H9 (cell line): ENCODE data around the gene TAS2R1. TPM values are rescaled to one million over a fixed set of nuclear protein-coding genes. Genes with fewer than 3 reads are reported as not detected.

Source experiments
- DNase-seq: peaks from one replicate; pipeline ENCODE4 v3.0.0-alpha.2; 2017
- H2AFZ ChIP-seq: one replicate; pipeline ENCODE4 v1.6.1; 2013; ENCODE audit warnings: mild to moderate bottlenecking, low read length, control low read depth, moderate library complexity
- H2AK5ac ChIP-seq: 2 replicates; pipeline ENCODE4 v1.6.1; 2013; ENCODE audit warnings: low read length, control low read depth, mixed read lengths; ENCODE audit not compliant: insufficient read length
- H2BK120ac ChIP-seq: one replicate; pipeline ENCODE4 v1.6.1; 2013; ENCODE audit warnings: low read depth, mild to moderate bottlenecking, low read length, control low read depth, inconsistent platforms; ENCODE audit not compliant: poor library complexity, severe bottlenecking
- H2BK12ac ChIP-seq: 2 replicates; pipeline ENCODE4 v1.6.1; 2013; ENCODE audit warnings: low read length, control low read depth, mixed read lengths, low read depth; ENCODE audit not compliant: insufficient read length
- H2BK15ac ChIP-seq: 2 replicates; pipeline ENCODE4 v1.6.1; 2013; ENCODE audit warnings: low read depth, low read length, control low read depth
- H2BK20ac ChIP-seq: one replicate; pipeline ENCODE4 v1.6.1; 2013; ENCODE audit warnings: low read depth, mild to moderate bottlenecking, low read length, control low read depth, inconsistent platforms; ENCODE audit not compliant: poor library complexity, severe bottlenecking
- H2BK5ac ChIP-seq: 2 replicates; pipeline ENCODE4 v1.6.1; 2013; ENCODE audit warnings: low read length, control low read depth, mixed read lengths; ENCODE audit not compliant: insufficient read length
- H3K14ac ChIP-seq: 2 replicates; pipeline ENCODE4 v1.6.1; 2013; ENCODE audit warnings: low read length, control low read depth; ENCODE audit not compliant: insufficient read depth
- H3K18ac ChIP-seq: 2 replicates; pipeline ENCODE4 v1.6.1; 2013; ENCODE audit warnings: low read depth, mild to moderate bottlenecking, mixed read lengths, low read length, control low read depth; ENCODE audit not compliant: insufficient read length
- H3K23ac ChIP-seq: 2 replicates; pipeline ENCODE4 v1.6.1; 2013; ENCODE audit warnings: low read length, control low read depth, mixed read lengths, low read depth; ENCODE audit not compliant: insufficient read length
- H3K23me2 ChIP-seq: 2 replicates; pipeline ENCODE4 v1.6.1; 2013; ENCODE audit warnings: low read depth, mild to moderate bottlenecking, mixed read lengths, low read length, control low read depth; ENCODE audit not compliant: insufficient read length, poor library complexity, severe bottlenecking
- H3K27ac ChIP-seq: 2 replicates; pipeline ENCODE4 v1.5.1; 2013; ENCODE audit warnings: low read length, control low read depth, mixed read lengths, low read depth; ENCODE audit not compliant: insufficient read length
- H3K27me3 ChIP-seq: 2 replicates; pipeline ENCODE4 v1.6.1; 2013; ENCODE audit warnings: low read length, control low read depth, inconsistent platforms; ENCODE audit not compliant: insufficient read depth
- H3K4ac ChIP-seq: 2 replicates; pipeline ENCODE4 v1.6.1; 2013; ENCODE audit warnings: low read depth, mild to moderate bottlenecking, control low read depth, inconsistent platforms, low read length, moderate library complexity
- H3K4me1 ChIP-seq: 2 replicates; pipeline ENCODE4 v1.6.1; 2013; ENCODE audit warnings: low read length, control low read depth, inconsistent platforms; ENCODE audit not compliant: insufficient read depth
- H3K4me2 ChIP-seq: 2 replicates; pipeline ENCODE4 v1.6.1; 2013; ENCODE audit warnings: low read length, control low read depth, mixed read lengths; ENCODE audit not compliant: insufficient read length, insufficient read depth
- H3K56ac ChIP-seq: 2 replicates; pipeline ENCODE4 v1.6.1; 2013; ENCODE audit warnings: low read depth, mild to moderate bottlenecking, mixed read lengths, low read length, control low read depth; ENCODE audit not compliant: insufficient read length
- H3K79me1 ChIP-seq: 2 replicates; pipeline ENCODE4 v1.6.1; 2013; ENCODE audit warnings: low read depth, mild to moderate bottlenecking, moderate library complexity, low read length, control low read depth, inconsistent platforms; ENCODE audit not compliant: insufficient read depth, poor library complexity, severe bottlenecking
- H3K79me2 ChIP-seq: 2 replicates; pipeline ENCODE4 v1.6.1; 2013; ENCODE audit warnings: low read length, control low read depth, inconsistent platforms; ENCODE audit not compliant: insufficient read depth
- H3K9ac ChIP-seq: 2 replicates; pipeline ENCODE4 v1.6.1; 2013; ENCODE audit warnings: low read length, control low read depth, mixed read lengths; ENCODE audit not compliant: insufficient read length; ENCODE audit errors: extremely low read depth
- H3K9me3 ChIP-seq: one replicate; pipeline ENCODE4 v1.6.1; 2013; ENCODE audit warnings: low read depth, low read length, inconsistent platforms; ENCODE audit not compliant: control insufficient read depth
- H3T11ph ChIP-seq: one replicate; pipeline ENCODE4 v1.6.1; 2013; ENCODE audit warnings: mild to moderate bottlenecking, low read length, control low read depth, inconsistent platforms
- H4K20me1 ChIP-seq: one replicate; pipeline ENCODE4 v1.6.1; 2013; ENCODE audit not compliant: control insufficient read depth, insufficient read length, insufficient read depth
- H4K5ac ChIP-seq: 2 replicates; pipeline ENCODE4 v1.6.1; 2013; ENCODE audit warnings: low read depth, mild to moderate bottlenecking, mixed read lengths, low read length, control low read depth; ENCODE audit not compliant: insufficient read length
- H4K8ac ChIP-seq: replicated peaks from 2 replicates; pipeline ENCODE4 v1.6.1; 2013; ENCODE audit warnings: low read length, control low read depth, mixed read lengths, low read depth; ENCODE audit not compliant: insufficient read length
- H4K91ac ChIP-seq: 2 replicates; pipeline ENCODE4 v1.6.1; 2013; ENCODE audit warnings: low read depth, mild to moderate bottlenecking, moderate library complexity, mixed read lengths, low read length, control low read depth; ENCODE audit not compliant: insufficient read length
- H3K27ac Mint-ChIP-seq, 3 experiments: 2 replicates in 2 of 3; 3 replicates in 1 of 3; pipeline ENCODE4 v1.8.0; 2020 to 2021; ENCODE audit warnings: mixed read lengths in 3 of 3, mild to moderate bottlenecking in 1 of 3, moderate library complexity in 1 of 3
- H3K27me3 Mint-ChIP-seq: 2 replicates; pipeline ENCODE4 v1.8.0; 2021; ENCODE audit warnings: low read depth, mild to moderate bottlenecking, moderate library complexity, mixed read lengths
- H3K36me3 Mint-ChIP-seq, 3 experiments: 2 replicates in 2 of 3; 3 replicates in 1 of 3; pipeline ENCODE4 v1.8.0; 2020 to 2021; ENCODE audit warnings: low read depth in 3 of 3, mixed read lengths in 3 of 3; ENCODE audit not compliant: insufficient read depth in 1 of 3
- H3K4me1 Mint-ChIP-seq, 2 experiments: 2 replicates each; pipeline ENCODE4 v1.8.0; 2020; ENCODE audit warnings: mixed read lengths in 2 of 2
- H3K4me3 Mint-ChIP-seq, 2 experiments: 2 replicates in 1 of 2; 3 replicates in 1 of 2; pipeline ENCODE4 v1.8.0; 2020 to 2021; ENCODE audit warnings: mild to moderate bottlenecking in 2 of 2, mixed read lengths in 2 of 2, moderate library complexity in 1 of 2
- H3K9me3 Mint-ChIP-seq, 2 experiments: 2 replicates in 1 of 2; 3 replicates in 1 of 2; pipeline ENCODE4 v1.8.0; 2020; ENCODE audit warnings: mild to moderate bottlenecking in 2 of 2, mixed read lengths in 2 of 2, moderate library complexity in 1 of 2
- CTCF ChIP-seq: fragments of 200-600 bp; sonication (generic); conservative IDR thresholded peaks from 3 replicates; pipeline ENCODE4 v1.8.0; 2021; ENCODE audit warnings: antibody characterized with exemption, mild to moderate bottlenecking
- WGBS: extraction: QIAGEN DNeasy Blood & Tissue Kit; methylation state at CpG from one replicate; pipeline ENCODE4 v1.1.7; 2013; ENCODE audit warnings: missing lambda C conversion rate, low lambda C conversion rate, mixed read lengths; ENCODE audit not compliant: insufficient read length; ENCODE audit errors: extremely low coverage; 5-methylcytosine and 5-hydroxymethylcytosine counted together
- total RNA-seq: library from RNA; stranded (reverse); gene quantifications from 2 replicates; pipeline ENCODE4 v1.2.1, GENCODE V29; 2021

TAS2R1 gene
- total RNA-seq, 1 experiment from 2014 or later: not detected

GRCh38 chr5:9625286-9625685, 4.9 kb downstream of the TAS2R1 start:
- Histone ChIP-seq H3K27ac (no peak overlapping the region), H2BK5ac (no peak overlapping the region), H4K8ac (no peak overlapping the region), H3K9me3 (no peaks in the 10 kb centered on the region), H4K91ac (no peak overlapping the region), H3K23me2 (no peaks in the 10 kb centered on the region), H3K9ac (no peak overlapping the region), H3T11ph (no peak overlapping the region), H4K5ac (no peak overlapping the region), H3K18ac (no peak overlapping the region), H3K79me2 (no peaks in the 10 kb centered on the region), H2AK5ac (no peak overlapping the region), H2AFZ (no peak overlapping the region), H3K56ac (no peak overlapping the region), H3K27me3 (no peaks in the 10 kb centered on the region), H3K23ac (no peak overlapping the region), H2BK15ac (no peak overlapping the region), H4K20me1 (no peaks in the 10 kb centered on the region), H3K4me2 (no peak overlapping the region), H2BK120ac (no peak overlapping the region), H3K14ac (no peak overlapping the region), H3K79me1 (no peaks in the 10 kb centered on the region), H2BK12ac (no peak overlapping the region), H3K4me1 (peaks cover 3% of the 10 kb centered on the region; the same call in 1 of the 2 replicates), H2BK20ac (no peak overlapping the region), H3K4ac (no peak overlapping the region)
- no peak for TF ChIP-seq CTCF
- Mint-ChIP-seq H3K4me3 (no peak overlapping the region), H3K27me3 (no peaks in the 10 kb centered on the region), H3K9me3 (no peaks in the 10 kb centered on the region), H3K36me3 (no peaks in the 10 kb centered on the region), H3K4me1 (peaks cover 8% of the 10 kb centered on the region in 2 experiments), H3K27ac (no peak overlapping the region)
- DNase-seq: no peak
- no CpG with 5 or more reads among the region's 5 CpGs for WGBS
